Activated gamma-delta T cell (primary cell): Measurements from ENCODE around the gene CD247.

ENCODE experiments used
- DNase-seq: peaks from one replicate; lab custom pipeline; 2025; lab: John Stamatoyannopoulos, UW

Gene CD247

GRCh38 chr1:167489571-167490340, 28.6 kb downstream of the CD247 start:
- DNase-seq = no peak

GRCh38 chr1:167488786-167489185, 29.5 kb downstream of the CD247 start:
- DNase-seq = no peak

- DNase-seq = no peak
Measured at GRCh38 chr1:167487614-167488013, 30.7 kb downstream of the CD247 start.

GRCh38 chr1:167486090-167486824, 32.1 kb downstream of the CD247 start:
- DNase-seq = peak; percentile 41

GRCh38 chr1:167484726-167485502, 33.4 kb downstream of the CD247 start:
- no peak for DNase-seq

GRCh38 chr1:167483790-167484189, 34.5 kb downstream of the CD247 start:
- DNase-seq = no peak

- DNase-seq = no peak
Measured at GRCh38 chr1:167482184-167482583, 36.1 kb downstream of the CD247 start.

GRCh38 chr1:167479331-167479979, 38.9 kb downstream of the CD247 start:
- no peak for DNase-seq

GRCh38 chr1:167477986-167478385, 40.3 kb downstream of the CD247 start:
- DNase-seq = no peak

- DNase-seq = no peak
Measured at GRCh38 chr1:167476061-167476460, 42.3 kb downstream of the CD247 start.

GRCh38 chr1:167474191-167474641, 44.1 kb downstream of the CD247 start:
- no peak for DNase-seq

GRCh38 chr1:167473761-167474160, 44.6 kb downstream of the CD247 start:
- no peak for DNase-seq

GRCh38 chr1:167472752-167473521, 45.4 kb downstream of the CD247 start:
- DNase-seq = no peak

GRCh38 chr1:167471568-167471967, 46.8 kb downstream of the CD247 start:
- no peak for DNase-seq

- no peak for DNase-seq
Measured at GRCh38 chr1:167469280-167469965, 48.9 kb downstream of the CD247 start.

GRCh38 chr1:167467752-167468151, 50.6 kb downstream of the CD247 start:
- DNase-seq = no peak

- no peak for DNase-seq
Measured at GRCh38 chr1:167467126-167467710, 51.1 kb downstream of the CD247 start.

- no peak for DNase-seq
Measured at GRCh38 chr1:167465743-167466142, 52.6 kb downstream of the CD247 start.

GRCh38 chr1:167465018-167465417, 53.3 kb downstream of the CD247 start:
- no peak for DNase-seq

- no peak for DNase-seq
Measured at GRCh38 chr1:167463875-167464575, 54.3 kb downstream of the CD247 start.
